ENCODE results near the gene EIF4G1. TPM values are rescaled to one million over a fixed set of nuclear protein-coding genes. Genes with fewer than 3 reads are reported as not detected.
A peak's percentile ranks its signal among the peaks of the same experiment; 100 is the strongest.

Gene EIF4G1
- polyA plus RNA-seq, 1 donor from 2014 or later, result 66.9 TPM

- H3K36me3 ChIP-seq (ENCODE audit: insufficient read depth, low read length), result no peaks in the 10 kb centered on the region
- TF ChIP-seq EP300 (conservative IDR thresholded peaks at IDR 0.05; ENCODE audit: poor library complexity, severe bottlenecking), result no peak
- no peak for TF ChIP-seq CTCF (IDR thresholded peaks at IDR 0.05; ENCODE audit: poor library complexity, severe bottlenecking)
- TF ChIP-seq TAF1 (IDR thresholded peaks at IDR 0.05; ENCODE audit: low read depth), result no peak
- TF ChIP-seq EZH2 (IDR thresholded peaks at IDR 0.05; ENCODE audit: borderline replicate concordance, insufficient read depth, low read length, poor library complexity, severe bottlenecking), result no peak
- no peak for TF ChIP-seq RAD21 (conservative IDR thresholded peaks at IDR 0.05)
- no peak for TF ChIP-seq SMC3 (conservative IDR thresholded peaks at IDR 0.05; ENCODE audit: poor library complexity)
- TF ChIP-seq POLR2AphosphoS5 (IDR thresholded peaks at IDR 0.05), result no peak
- no peak for TF ChIP-seq MXI1 (conservative IDR thresholded peaks at IDR 0.05; ENCODE audit: poor library complexity, severe bottlenecking)
- no peak for TF ChIP-seq REST (IDR thresholded peaks at IDR 0.05; ENCODE audit: borderline replicate concordance)
- no peaks in the 10 kb centered on the region for H3K79me2 ChIP-seq (replicated peaks; ENCODE audit: insufficient read depth, low read length)
- H3F3A ChIP-seq (ENCODE audit: insufficient read depth, low read length, poor library complexity, severe bottlenecking), result no peaks in the 10 kb centered on the region
- no peak within 1 kb of the TSS for H3K4me2 ChIP-seq (ENCODE audit: low read length)
- no peaks in the 10 kb centered on the region for H3K9me2 ChIP-seq (ENCODE audit: insufficient read depth, low read length)
- no peaks in the 10 kb centered on the region for H3K9me3 ChIP-seq (ENCODE audit: low read length)
- peak within 1 kb of the TSS; percentile 49 for H3K9ac ChIP-seq (ENCODE audit: low read length)
- H3K4me3 ChIP-seq (ENCODE audit: low read length), result peak within 1 kb of the TSS; percentile 65
- H4K20me1 ChIP-seq (ENCODE audit: insufficient read depth), result no peaks in the 10 kb centered on the region
- H2AFZ ChIP-seq (ENCODE audit: low read depth, low read length), result no peak within 1 kb of the TSS
- peaks cover 39% of the 10 kb centered on the region for H3K27me3 ChIP-seq (ENCODE audit: insufficient read depth, low read depth, low read length)
- no peak within 1 kb of the TSS for H3K27ac ChIP-seq (ENCODE audit: low read length)
Measured at GRCh38 chr3:184379358-184380184, 65.2 kb downstream of the EIF4G1 start, which contains the start of gene CHRD. Gene CHRD (plus strand): TSS chr3:184380054. CDS start chr3:184380319, 265 bp downstream.

DNA sequence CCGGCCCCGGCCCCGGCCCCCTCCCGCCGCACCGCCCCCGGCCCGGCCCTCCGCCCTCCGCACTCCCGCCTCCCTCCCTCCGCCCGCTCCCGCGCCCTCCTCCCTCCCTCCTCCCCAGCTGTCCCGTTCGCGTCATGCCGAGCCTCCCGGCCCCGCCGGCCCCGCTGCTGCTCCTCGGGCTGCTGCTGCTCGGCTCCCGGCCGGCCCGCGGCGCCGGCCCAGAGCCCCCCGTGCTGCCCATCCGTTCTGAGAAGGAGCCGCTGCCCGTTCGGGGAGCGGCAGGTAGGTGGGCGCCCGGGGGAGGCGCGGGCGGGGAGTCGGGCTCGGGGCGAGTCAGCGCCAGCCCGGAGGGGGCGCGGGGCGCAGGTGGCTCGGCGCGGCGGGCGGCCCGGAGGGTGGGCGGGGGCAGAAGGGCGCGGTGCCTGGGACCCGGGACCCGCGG, 65.8 kb downstream of the EIF4G1 start:
- Histone ChIP-seq H3K9ac (ENCODE audit: low read length) (peak overlapping the region; percentile 49), H3K79me2 (replicated peaks; ENCODE audit: insufficient read depth, low read length) (no peaks in the 10 kb centered on the region), H3K9me3 (ENCODE audit: low read length) (no peaks in the 10 kb centered on the region), H3K36me3 (ENCODE audit: insufficient read depth, low read length) (no peaks in the 10 kb centered on the region), H3K27ac (ENCODE audit: low read length) (no peak overlapping the region), H3K9me2 (ENCODE audit: insufficient read depth, low read length) (no peaks in the 10 kb centered on the region), H4K20me1 (ENCODE audit: insufficient read depth) (no peaks in the 10 kb centered on the region), H3K4me2 (ENCODE audit: low read length) (no peak overlapping the region), H3K4me3 (ENCODE audit: low read length) (peak overlapping the region; percentile 65), H3F3A (ENCODE audit: insufficient read depth, low read length, poor library complexity, severe bottlenecking) (no peaks in the 10 kb centered on the region), H2AFZ (ENCODE audit: low read depth, low read length) (no peak overlapping the region), H3K27me3 (ENCODE audit: insufficient read depth, low read depth, low read length) (peaks cover 39% of the 10 kb centered on the region)
- TF ChIP-seq RAD21 (conservative IDR thresholded peaks at IDR 0.05), result no peak
- TF ChIP-seq EP300 (conservative IDR thresholded peaks at IDR 0.05; ENCODE audit: poor library complexity, severe bottlenecking), result peak; percentile 11

Measured in neural cell (in vitro differentiated cells).